WTC11 (cell line): Measurements from ENCODE around the gene CTNNA3.

ENCODE experiments used
- ATF3 ChIP-seq: sonication (generic); formaldehyde crosslinking; conservative IDR thresholded peaks from 2 replicates; pipeline ENCODE4 v1.8.1; 2022; ENCODE audit warnings: mild to moderate bottlenecking, missing genetic modification reagents
- ESRRA ChIP-seq: sonication (generic); formaldehyde crosslinking; IDR thresholded peaks from 2 replicates; pipeline ENCODE4 v1.8.1; 2022; ENCODE audit warnings: mild to moderate bottlenecking, missing genetic modification reagents, borderline replicate concordance
- NFYB ChIP-seq: sonication (generic); formaldehyde crosslinking; conservative IDR thresholded peaks from 2 replicates; pipeline ENCODE4 v1.8.0; 2022; ENCODE audit warnings: low read depth, missing genetic modification reagents

DNA sequence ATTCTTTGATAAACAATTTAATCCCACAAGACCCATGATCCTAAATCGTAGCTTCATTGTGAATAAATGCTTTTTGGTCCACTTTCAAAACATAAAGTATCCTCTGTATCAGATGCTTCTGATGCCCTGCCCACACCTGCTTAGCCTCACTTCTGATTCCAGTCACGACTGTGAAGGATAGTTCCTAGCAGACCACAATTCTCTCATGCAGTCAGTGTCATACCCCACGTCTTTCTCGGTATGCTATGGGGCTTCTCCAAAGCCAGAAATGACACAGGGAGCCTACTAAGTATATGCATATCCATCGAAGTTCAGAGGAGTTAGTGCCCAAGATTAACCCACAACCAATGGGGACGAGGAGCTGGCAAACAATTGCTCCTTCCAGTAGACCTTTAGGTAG is 27.6 kb upstream of the CTNNA3 start:
- TF ChIP-seq NFYB (no peak), ESRRA (CRISPR knock-in tag) (no peak), ATF3 (CRISPR knock-in tag) (no peak)
